Glutamatergic neuron (in vitro differentiated cells): ENCODE results near the gene GLS. TPM values are rescaled to one million over a fixed set of nuclear protein-coding genes. Genes with fewer than 3 reads are reported as not detected.
"Not testable (repeated sequence)": the region's sequence is repeated elsewhere in the genome, so short reads cannot be mapped to it uniquely, and the experiment has no call there.

Source experiments
- DNase-seq: peaks from one replicate; pipeline ENCODE4 v3.0.0; 2022
- H3K27ac Mint-ChIP-seq: one replicate; pipeline ENCODE4 v1.8.0; 2020; ENCODE audit warnings: mild to moderate bottlenecking, mixed read lengths, inconsistent platforms; ENCODE audit not compliant: unreplicated experiment
- H3K27me3 Mint-ChIP-seq: one replicate; pipeline ENCODE4 v1.8.0; 2020; ENCODE audit warnings: mild to moderate bottlenecking, moderate library complexity, mixed read lengths, inconsistent platforms; ENCODE audit not compliant: unreplicated experiment
- H3K36me3 Mint-ChIP-seq: one replicate; pipeline ENCODE4 v1.8.0; 2020; ENCODE audit warnings: mild to moderate bottlenecking, mixed read lengths, inconsistent platforms; ENCODE audit not compliant: unreplicated experiment
- H3K4me1 Mint-ChIP-seq: one replicate; pipeline ENCODE4 v1.8.0; 2020; ENCODE audit warnings: mild to moderate bottlenecking, low read depth, mixed read lengths, inconsistent platforms; ENCODE audit not compliant: unreplicated experiment
- H3K4me3 Mint-ChIP-seq: one replicate; pipeline ENCODE4 v1.8.0; 2020; ENCODE audit warnings: mild to moderate bottlenecking, mixed read lengths, inconsistent platforms; ENCODE audit not compliant: unreplicated experiment
- H3K9me3 Mint-ChIP-seq: one replicate; pipeline ENCODE4 v1.8.0; 2020; ENCODE audit warnings: mild to moderate bottlenecking, moderate library complexity, mixed read lengths, inconsistent platforms; ENCODE audit not compliant: unreplicated experiment
- CTCF ChIP-seq: fragments of 200-600 bp; sonication (generic); IDR thresholded peaks from one replicate; pipeline ENCODE4 v1.5.0; 2021; ENCODE audit not compliant: partially characterized antibody, unreplicated experiment
- total RNA-seq: library from RNA; stranded (reverse); fragmentation: NEBNext Ultra II Directional; extraction: Animal tissue kit (Norgen Biotek cat#: 25700); gene quantifications from one replicate; pipeline ENCODE4 v1.2.1, GENCODE V29; 2021; ENCODE audit not compliant: unreplicated experiment

Gene GLS
- total RNA-seq, 1 donor from 2014 or later = 120 TPM

- Mint-ChIP-seq H3K36me3 (peaks cover 7% of the 10 kb centered on the region), H3K27ac (no peak overlapping the region), H3K4me1 (no peaks in the 10 kb centered on the region), H3K27me3 (peaks cover 2% of the 10 kb centered on the region), H3K9me3 (no peaks in the 10 kb centered on the region), H3K4me3 (no peak overlapping the region)
- no peak for DNase-seq
- no peak for TF ChIP-seq CTCF
Observed at GRCh38 chr2:190869721-190870120, 10.9 kb upstream of the GLS start.

GRCh38 chr2:190873451-190873850, 7.2 kb upstream of the GLS start:
- not testable (repeated sequence) for H3K27ac Mint-ChIP-seq, H3K4me1 Mint-ChIP-seq, H3K36me3 Mint-ChIP-seq, H3K9me3 Mint-ChIP-seq, H3K4me3 Mint-ChIP-seq, H3K27me3 Mint-ChIP-seq, DNase-seq

DNA sequence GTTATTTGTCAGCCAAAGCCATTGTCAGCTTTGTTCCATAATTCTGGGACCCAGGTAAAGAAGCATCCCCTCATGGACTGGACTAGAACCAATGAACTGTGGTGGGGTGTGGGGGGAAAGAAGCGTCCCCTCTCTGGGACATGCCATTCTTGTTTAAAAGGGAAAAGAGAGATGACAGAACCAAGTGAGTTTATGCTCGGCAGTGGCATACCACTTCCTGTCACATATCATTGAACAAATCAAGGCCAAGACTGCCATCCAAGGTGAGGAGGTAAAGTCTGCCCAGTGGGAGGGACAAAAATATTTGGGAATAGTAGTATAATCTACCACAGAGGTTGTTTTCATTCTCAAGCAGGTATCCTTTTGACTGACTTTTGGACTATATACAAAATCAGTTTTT, 4.7 kb upstream of the GLS start:
- Mint-ChIP-seq H3K36me3 (no peaks in the 10 kb centered on the region), H3K4me3 (no peak overlapping the region), H3K4me1 (no peaks in the 10 kb centered on the region), H3K27ac (no peak overlapping the region), H3K27me3 (peaks cover 2% of the 10 kb centered on the region), H3K9me3 (peaks cover 10% of the 10 kb centered on the region)
- no peak for TF ChIP-seq CTCF
- DNase-seq = no peak

DNA sequence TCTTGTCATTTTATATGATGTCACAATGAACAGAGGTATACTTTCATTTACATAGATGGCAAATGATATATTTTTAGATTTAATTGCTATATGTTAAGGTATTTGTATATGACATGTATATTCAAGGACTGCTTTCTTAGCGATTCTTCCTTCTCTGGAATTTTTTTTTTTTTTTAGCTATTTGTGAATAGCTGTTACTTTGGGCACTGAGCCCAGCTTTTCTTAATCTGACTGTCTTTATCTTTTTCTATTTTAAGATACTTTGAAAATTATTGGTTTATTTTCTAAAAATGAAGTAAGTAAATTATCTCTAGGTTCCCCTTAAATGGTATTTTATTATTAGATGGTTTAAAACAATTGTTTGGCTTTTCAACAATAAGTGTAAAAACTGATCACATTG, 4.0 kb upstream of the GLS start:
- H3K4me3 Mint-ChIP-seq = no peak overlapping the region
- no peaks in the 10 kb centered on the region for H3K4me1 Mint-ChIP-seq
- H3K9me3 Mint-ChIP-seq = peaks cover 10% of the 10 kb centered on the region
- TF ChIP-seq CTCF = no peak
- H3K27ac Mint-ChIP-seq = no peak overlapping the region
- H3K36me3 Mint-ChIP-seq = no peaks in the 10 kb centered on the region
- DNase-seq = no peak
- peaks cover 3% of the 10 kb centered on the region for H3K27me3 Mint-ChIP-seq

DNA sequence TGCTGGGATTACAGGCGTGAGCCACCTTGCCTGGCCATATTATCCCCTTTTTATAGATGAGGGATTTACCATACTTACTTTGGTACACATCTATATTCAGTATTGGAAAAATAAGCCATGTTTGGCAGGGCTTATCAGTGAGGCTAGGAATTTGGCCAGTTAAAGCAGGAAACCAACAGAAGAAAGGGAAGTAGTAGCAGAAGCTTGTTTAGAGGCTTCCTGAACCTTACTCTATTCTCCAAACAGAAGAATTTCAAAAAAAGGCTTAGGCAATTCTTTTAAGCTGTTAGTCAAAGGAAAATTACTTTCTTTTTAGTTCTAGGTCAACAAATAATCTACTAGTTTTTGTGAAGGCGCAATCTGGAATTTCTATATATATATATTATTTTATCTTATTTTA, 3.2 kb upstream of the GLS start:
- Mint-ChIP-seq H3K9me3 (peaks cover 15% of the 10 kb centered on the region), H3K4me3 (no peak overlapping the region), H3K27ac (no peak overlapping the region), H3K27me3 (peaks cover 6% of the 10 kb centered on the region), H3K36me3 (no peaks in the 10 kb centered on the region), H3K4me1 (no peaks in the 10 kb centered on the region)
- no peak for TF ChIP-seq CTCF
- DNase-seq = no peak
